Spleen (tissue), 7 donors: ENCODE data around the gene SPATA21.

ENCODE experiments used
- POLR2A ChIP-seq, 3 donors: fragments of 450-650 bp; IDR thresholded peaks; one replicate each; pipeline ENCODE4 v1.5.1; 2017; ENCODE audit warnings: antibody characterized with exemption in 3 of 3, mild to moderate bottlenecking in 1 of 3
- POLR2AphosphoS5 ChIP-seq, 3 donors: sonication (generic); formaldehyde crosslinking; IDR thresholded peaks; one replicate each; pipeline ENCODE4 v1.5.1; 2017; ENCODE audit warnings: antibody characterized with exemption in 3 of 3
- TF ChIP-seq, protein P1 (sequence below), 11 experiments: fragments of 200-600 bp in 7 of 11; fragments of 450-650 bp in 4 of 11; sonication (generic) in 4 of 11; IDR thresholded peaks in 8 of 11; conservative IDR thresholded peaks in 3 of 11; 1 replicate in 7 of 11; 2 replicates in 4 of 11; pipeline versions ENCODE4 v1.4.0 to v1.8.0; 2016 to 2021; ENCODE audit warnings: antibody characterized with exemption in 11 of 11, inconsistent platforms in 4 of 11, mild to moderate bottlenecking in 1 of 11
- donor health status: DM: no; HTN: no; CAD: no; lungs with moderate emphysema.
- donor health status: DM: no; HTN: no; CAD: no.
- donor health status: DM: no; HTN: no; CAD: no.

- TF ChIP-seq, protein P1, sequence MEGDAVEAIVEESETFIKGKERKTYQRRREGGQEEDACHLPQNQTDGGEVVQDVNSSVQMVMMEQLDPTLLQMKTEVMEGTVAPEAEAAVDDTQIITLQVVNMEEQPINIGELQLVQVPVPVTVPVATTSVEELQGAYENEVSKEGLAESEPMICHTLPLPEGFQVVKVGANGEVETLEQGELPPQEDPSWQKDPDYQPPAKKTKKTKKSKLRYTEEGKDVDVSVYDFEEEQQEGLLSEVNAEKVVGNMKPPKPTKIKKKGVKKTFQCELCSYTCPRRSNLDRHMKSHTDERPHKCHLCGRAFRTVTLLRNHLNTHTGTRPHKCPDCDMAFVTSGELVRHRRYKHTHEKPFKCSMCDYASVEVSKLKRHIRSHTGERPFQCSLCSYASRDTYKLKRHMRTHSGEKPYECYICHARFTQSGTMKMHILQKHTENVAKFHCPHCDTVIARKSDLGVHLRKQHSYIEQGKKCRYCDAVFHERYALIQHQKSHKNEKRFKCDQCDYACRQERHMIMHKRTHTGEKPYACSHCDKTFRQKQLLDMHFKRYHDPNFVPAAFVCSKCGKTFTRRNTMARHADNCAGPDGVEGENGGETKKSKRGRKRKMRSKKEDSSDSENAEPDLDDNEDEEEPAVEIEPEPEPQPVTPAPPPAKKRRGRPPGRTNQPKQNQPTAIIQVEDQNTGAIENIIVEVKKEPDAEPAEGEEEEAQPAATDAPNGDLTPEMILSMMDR (IDR thresholded peaks at IDR 0.05 in 8 of 11, conservative IDR thresholded peaks at IDR 0.05 in 3 of 11) = no peak
- TF ChIP-seq POLR2AphosphoS5 (IDR thresholded peaks at IDR 0.05) (peak in 1 of 3 donors; percentile 32), POLR2A (IDR thresholded peaks at IDR 0.05) (no peak)
These were observed 49.7 kb downstream of the SPATA21 start for GRCh38 chr1:16387201-16388188.
